Measurements from ENCODE around the gene AQP1. TPM values are rescaled to one million over a fixed set of nuclear protein-coding genes. Genes with fewer than 3 reads are reported as not detected.

AQP1 gene
- total and polyA plus RNA-seq, 2 of the 8 experiments (the other 6 are each of a cell fraction or from before 2014, with no cell fraction given) = 0.18 to 0.19 TPM

DNA sequence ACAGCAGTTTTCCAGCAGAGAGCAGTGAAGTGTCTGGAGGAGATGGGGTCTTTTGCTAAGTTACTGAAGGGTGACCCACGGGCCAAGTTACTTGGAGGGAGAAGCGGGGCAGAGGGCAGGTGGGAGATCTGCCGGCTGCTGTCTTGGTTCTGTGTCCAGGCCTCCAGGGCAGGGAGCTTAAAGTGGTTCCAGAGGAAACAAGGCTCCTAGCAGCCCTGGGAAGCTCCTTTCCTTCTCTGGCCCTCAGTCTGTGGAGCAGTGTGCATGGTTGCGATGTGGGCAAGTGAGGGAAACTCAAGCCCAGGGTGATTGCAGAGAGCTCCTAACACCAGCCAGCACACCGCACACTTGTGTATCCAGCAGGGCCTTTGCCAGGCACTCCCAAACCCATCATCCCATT, 58.4 kb downstream of the AQP1 start:
- Histone ChIP-seq H3K23me2 (ENCODE audit: low read depth, low read length) (no peaks in the 10 kb centered on the region), H2BK20ac (ENCODE audit: low read length) (no peak overlapping the region), H3K4me1 (replicated peaks in 1 of 4; ENCODE audit: control insufficient read depth in 3 of 4, insufficient read depth in 4 of 4, low read length in 3 of 4) (peaks cover 0 to 7% (median 4%) of the 10 kb centered on the region in 4 experiments; a peak in 4 of 7 replicates), H2BK15ac (ENCODE audit: low read length) (no peak overlapping the region), H3K27me3 (replicated peaks in 1 of 4; ENCODE audit: control insufficient read depth in 3 of 4, extremely low read depth in 1 of 4, insufficient read depth in 3 of 4, low read length in 3 of 4) (no peaks in the 10 kb centered on the region), H2BK120ac (replicated peaks; ENCODE audit: low read depth, low read length) (no peak overlapping the region), H3K9me3 (ENCODE audit: insufficient read depth in 2 of 2, low read depth in 1 of 2, low read length in 1 of 2) (no peaks in the 10 kb centered on the region), H3K4me2 (ENCODE audit: insufficient read depth in 1 of 2, low read depth in 2 of 2, low read length in 2 of 2) (no peak overlapping the region), H3K14ac (ENCODE audit: insufficient read length) (no peak overlapping the region), H2BK5ac (ENCODE audit: low read depth, low read length) (no peak overlapping the region), H3K9ac (replicated peaks in 1 of 4; ENCODE audit: extremely low read depth in 1 of 4, low read depth in 3 of 4, low read length in 3 of 4) (no peak overlapping the region), H3K18ac (ENCODE audit: extremely low read depth, low read length) (no peak overlapping the region), H3K79me2 (ENCODE audit: control insufficient read depth in 1 of 2, insufficient read depth in 2 of 2, low read length in 2 of 2) (no peaks in the 10 kb centered on the region), H4K8ac (ENCODE audit: extremely low read depth, insufficient read depth, low read length) (no peak overlapping the region), H2BK12ac (ENCODE audit: low read depth, low read length) (no peak overlapping the region), H2AFZ (ENCODE audit: low read length) (no peak overlapping the region), H3K79me1 (ENCODE audit: low read depth, low read length) (no peaks in the 10 kb centered on the region), H4K20me1 (replicated peaks in 1 of 2; ENCODE audit: control insufficient read depth in 1 of 2, insufficient read depth in 2 of 2, low read length in 2 of 2) (no peaks in the 10 kb centered on the region), H3K4me3 (ENCODE audit: extremely low read depth in 1 of 4, insufficient read depth in 2 of 4, low read depth in 3 of 4, low read length in 4 of 4) (no peak overlapping the region), H4K5ac (ENCODE audit: insufficient read length, low read depth, low read length) (no peak overlapping the region), H3K56ac (replicated peaks; ENCODE audit: insufficient read length, low read depth, low read length) (no peak overlapping the region), H4K91ac (replicated peaks; ENCODE audit: insufficient read length, low read length) (no peak overlapping the region), H3K36me3 (ENCODE audit: control insufficient read depth in 2 of 4, insufficient read depth in 4 of 4, low read length in 3 of 4) (no peaks in the 10 kb centered on the region), H3K27ac (ENCODE audit: low read depth, low read length) (no peak overlapping the region), H2AK5ac (ENCODE audit: low read depth, low read length) (no peak overlapping the region), H3K23ac (ENCODE audit: insufficient read length) (no peak overlapping the region), H3K4ac (replicated peaks; ENCODE audit: insufficient read length, low read depth, low read length) (no peak overlapping the region)
- no peak for FAIRE-seq
- DNase-seq (ENCODE audit: low read depth in 1 of 2, low spot score in 2 of 2) = no peak
- CTCF ChIA-PET (ENCODE audit: partially characterized antibody) = interaction anchor here (1.0 to 26.1 kb wide), 9 partner anchors 8 to 171 kb away, joined by 3 to 309 read pairs (median 7); partner anchors contain the start of gene AQP1
- POLR2A ChIA-PET (ENCODE audit: partially characterized antibody) = no interaction called here
- WGBS, 2 experiments (ENCODE audit: extremely low coverage in 1 of 2, insufficient coverage in 1 of 2, insufficient read length in 1 of 2, insufficient replicate concordance in 2 of 2, low coverage in 1 of 2, low lambda C conversion rate in 2 of 2, missing lambda C conversion rate in 1 of 2) = 92% methylated on average over 5 of the region's 5 CpGs; no CpG with 5 or more reads in 1 of the 2 experiments
- no peak for TF ChIP-seq JUN (IDR thresholded peaks at IDR 0.05; ENCODE audit: low read depth, low read length)
- TF ChIP-seq RFX5 (IDR thresholded peaks at IDR 0.05; ENCODE audit: borderline replicate concordance, low read depth, low read length) = no peak
- TF ChIP-seq MAFK (IDR thresholded peaks at IDR 0.05; ENCODE audit: low read depth, low read length) = no peak
- no peak for TF ChIP-seq EGR1 (IDR thresholded peaks at IDR 0.05; ENCODE audit: borderline replicate concordance, low read depth, low read length)
- TF ChIP-seq SP4 (IDR thresholded peaks at IDR 0.05; ENCODE audit: low read length) = no peak
- no peak for TF ChIP-seq BACH1 (IDR thresholded peaks at IDR 0.05; ENCODE audit: low read length)
- TF ChIP-seq TBP (IDR thresholded peaks at IDR 0.05; ENCODE audit: low read depth, low read length) = no peak
